ENCODE measurements around the gene PLGRKT.
"Not testable (repeated sequence)": the region's sequence is repeated elsewhere in the genome, so short reads cannot be mapped to it uniquely, and the experiment has no call there.

PLGRKT gene

DNA sequence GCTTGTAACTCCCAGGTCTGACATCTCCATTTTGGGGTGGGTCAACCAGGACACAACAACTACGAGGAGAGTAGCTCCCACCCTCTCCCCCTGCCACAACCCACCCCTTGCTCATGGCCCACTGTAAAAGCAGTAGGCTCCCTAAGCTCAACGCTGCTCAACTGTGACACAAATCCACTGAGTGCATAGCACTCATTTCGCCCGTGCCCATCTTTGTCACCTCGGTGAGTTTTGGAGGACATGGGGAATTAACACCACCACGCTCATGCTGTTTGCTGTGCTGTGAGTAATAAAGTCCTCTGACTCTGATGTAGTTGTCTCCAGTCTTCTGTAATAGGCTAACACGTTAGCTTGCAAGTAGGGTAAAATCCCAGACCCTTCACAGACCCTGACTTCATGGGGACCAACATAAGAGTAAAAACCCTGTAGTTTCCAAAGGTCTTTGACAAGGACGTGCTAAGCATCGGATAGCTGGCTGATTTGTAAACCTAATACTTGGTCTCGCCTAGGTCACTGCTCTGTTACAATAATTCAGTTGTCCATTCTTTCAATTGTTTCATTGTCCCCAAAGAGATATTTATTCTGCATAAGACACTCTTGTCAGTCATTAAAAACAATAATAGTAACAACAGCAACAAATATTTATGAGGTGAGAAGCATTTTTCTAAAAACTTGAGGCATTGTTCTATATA, 7.7 kb downstream of the PLGRKT start:
- no peak for DNase-seq

DNA sequence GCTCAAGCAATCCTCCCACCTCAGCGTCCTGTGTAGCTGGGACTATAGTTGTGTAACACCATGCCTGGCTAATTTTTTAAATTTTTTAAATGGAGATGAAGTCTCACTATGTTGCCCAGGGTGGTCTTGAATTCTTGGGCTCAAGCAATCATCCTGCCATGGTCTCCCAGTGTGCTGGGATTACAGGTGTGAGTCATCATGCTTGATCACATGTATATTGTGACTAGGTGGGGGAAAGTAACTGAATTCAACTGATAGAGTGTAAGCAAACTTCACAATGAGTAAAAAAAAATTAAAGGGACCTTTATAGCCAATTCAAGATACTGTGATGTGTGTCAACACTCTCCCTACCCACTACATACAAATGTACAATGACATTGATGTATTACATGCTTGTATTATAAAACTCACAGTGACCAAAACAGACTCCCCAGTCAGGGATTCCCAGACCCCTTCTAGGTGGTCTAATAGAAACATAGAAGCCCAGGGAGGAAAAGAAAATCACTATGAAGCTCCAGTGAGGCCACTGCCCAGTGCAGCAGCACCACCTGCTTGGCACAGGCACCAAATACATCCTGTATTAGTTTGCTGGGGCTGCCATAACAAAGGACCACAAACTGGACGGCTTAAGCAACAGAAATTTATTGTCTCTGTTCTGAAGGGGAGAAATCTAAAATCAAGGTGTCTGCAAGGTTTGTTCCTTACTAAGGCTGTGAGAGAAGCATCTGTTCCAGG, 8.8 kb downstream of the PLGRKT start:
- DNase-seq, result no peak

DNA sequence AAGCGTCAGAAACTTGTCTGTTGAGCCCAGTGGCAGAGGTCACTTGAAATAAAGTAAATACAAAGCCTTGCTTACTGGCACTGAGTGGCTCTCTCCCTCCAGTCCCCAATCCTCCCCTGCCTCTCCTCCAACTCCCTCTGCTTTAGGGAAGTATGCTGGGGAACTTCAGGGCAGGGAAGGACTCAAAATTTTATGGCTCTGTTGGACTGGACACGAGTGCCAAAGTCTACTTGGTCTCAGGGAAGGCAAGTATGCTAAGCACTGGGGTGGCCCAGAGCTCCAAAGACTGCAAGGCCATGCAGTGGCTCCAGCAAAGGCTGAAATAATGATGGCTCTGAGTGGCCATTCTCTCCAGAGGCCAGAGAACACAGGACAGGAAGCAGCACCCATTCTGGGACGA, 9.6 kb downstream of the PLGRKT start:
- DNase-seq, result no peak

DNA sequence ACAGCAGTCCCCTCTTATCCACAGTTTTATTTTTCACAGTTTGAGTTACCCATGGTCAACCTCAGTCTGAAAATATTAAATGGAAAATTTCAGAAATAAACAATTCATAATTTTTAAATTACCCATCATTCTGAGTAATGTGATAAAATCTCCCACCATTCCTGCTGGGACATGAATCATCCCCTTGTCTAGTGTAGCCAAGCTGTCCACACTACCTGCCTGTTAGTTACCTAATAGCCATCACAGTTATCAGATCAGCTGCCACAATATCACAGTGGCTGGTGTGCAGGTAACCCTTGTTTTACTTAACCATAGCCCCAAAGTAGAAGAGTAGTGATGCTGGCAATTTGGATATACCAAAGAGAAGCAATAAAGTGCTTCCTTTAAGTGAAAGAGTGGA, 10.7 kb downstream of the PLGRKT start:
- no peak for DNase-seq

DNA sequence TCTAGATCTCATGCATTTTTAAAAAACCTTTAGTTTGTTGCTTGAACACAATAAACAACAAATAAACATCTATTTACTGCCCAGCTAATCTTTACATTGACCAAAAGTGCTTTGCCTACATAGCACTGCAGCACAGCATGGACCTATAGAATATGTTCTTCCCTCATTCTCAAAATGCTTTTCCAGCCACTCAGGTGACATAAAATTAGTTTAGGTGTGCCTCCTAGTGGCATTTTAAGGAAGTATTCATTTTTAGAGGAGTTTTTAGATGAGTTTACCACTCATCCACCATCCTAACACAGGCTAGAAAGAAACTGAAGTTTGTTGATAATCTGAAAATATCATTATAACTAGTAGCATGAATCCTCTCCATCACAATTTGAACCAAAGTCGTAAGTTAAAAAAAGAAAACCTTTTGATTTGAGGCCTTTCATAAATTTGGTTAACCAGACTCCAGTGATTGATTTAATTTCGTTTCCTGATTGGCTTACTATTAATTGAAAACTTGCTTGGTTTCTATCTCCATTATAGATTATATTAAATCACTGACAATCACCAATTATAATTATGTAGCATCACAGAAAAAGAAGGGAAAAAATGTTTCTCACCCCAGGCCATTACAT, 12.6 kb downstream of the PLGRKT start:
- no peak for DNase-seq

DNA sequence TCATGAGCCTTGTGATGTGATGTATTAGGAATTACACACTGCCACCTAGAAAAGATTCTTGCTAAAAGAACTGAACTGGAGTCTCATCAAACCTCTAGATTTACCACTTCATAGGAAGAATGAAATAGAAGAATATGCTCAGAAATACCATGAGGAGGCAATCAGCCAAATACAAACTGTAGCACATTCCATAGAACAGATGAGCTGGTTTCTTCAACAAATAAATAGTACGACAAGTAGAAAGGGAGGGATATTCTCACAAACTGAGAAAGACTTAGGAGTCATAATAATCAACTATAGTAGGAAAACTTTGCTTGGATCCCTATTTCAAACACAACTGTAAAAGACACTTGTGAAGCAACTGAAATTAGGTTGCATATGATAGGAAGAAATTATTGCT, 15.4 kb downstream of the PLGRKT start:
- DNase-seq, result no peak

DNA sequence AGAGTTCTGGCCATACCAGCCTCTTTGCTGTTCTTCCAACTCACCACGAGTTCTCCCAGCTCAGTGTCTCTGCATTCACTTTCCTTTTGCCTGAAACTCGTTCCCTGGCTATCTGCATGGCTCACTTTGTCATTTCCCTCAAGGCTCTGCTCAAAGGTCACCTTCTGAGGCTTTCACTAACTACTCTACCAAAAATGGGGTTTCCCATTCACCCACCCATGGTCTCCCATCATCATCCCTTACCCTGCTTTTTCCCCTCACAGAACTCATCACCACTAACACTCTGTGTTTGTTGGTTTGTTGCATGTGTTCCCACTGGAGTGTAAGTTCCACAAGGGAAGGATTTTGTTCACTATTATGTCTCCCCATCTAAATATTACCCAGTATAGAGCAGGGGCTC, 16.6 kb downstream of the PLGRKT start:
- DNase-seq, result no peak

DNA sequence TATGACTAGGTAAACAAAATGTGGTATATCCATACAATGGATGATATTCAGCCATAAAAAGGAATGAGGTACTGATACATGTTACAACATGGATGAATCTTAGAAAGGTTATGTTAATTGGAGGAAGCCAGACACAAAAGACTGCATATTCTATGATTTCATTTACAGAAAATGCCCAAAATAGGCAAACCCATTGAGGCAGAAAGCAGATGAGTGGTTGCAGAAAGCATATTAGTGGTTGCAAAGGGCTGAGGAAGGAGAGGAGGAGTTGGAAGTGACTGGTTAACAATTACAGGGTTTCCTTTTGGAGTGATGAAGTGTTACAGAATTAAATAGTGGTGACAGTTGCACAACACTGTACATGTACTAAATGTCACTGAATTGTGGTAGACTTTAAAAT, 17.7 kb downstream of the PLGRKT start:
- no peak for DNase-seq

DNA sequence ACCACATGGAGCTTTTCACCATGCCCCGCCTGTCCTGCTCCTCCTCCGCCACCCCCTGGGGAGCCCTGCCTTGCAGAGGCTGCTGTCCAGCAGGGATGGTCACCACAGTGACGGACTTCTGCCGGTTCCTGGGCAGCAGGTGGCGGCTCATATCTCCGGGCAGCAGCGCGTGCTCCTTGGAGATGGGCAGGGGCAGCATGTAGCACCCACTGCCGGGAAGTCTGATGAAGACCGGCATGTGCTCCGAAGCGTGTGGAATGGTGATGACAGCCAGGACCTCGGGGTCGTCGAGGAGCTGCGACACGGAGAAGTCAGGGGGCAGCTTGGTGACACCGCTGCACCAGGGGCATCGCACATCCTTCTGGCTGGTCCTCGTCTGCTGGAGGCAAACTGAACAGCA, 19.2 kb downstream of the PLGRKT start:
- DNase-seq, result no peak

DNA sequence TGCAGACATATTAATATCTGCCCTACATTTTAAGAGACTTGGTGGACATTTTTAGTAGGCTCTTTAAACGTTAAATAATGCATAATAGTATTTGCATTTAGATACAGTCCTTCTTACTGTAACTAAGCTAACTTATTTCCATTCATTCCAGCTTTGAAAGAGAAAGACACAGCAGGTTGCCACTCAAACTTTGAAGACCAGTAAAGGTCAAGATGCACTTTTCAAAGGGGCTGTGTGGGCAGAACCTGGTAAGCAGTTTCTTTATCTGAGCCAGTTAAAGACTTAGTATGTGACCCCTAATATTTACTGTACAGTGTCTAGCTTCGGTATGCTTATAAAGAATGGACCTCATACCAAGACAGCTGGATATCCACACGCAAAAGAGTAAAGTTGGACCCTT, 20.8 kb downstream of the PLGRKT start:
- DNase-seq, result no peak

DNA sequence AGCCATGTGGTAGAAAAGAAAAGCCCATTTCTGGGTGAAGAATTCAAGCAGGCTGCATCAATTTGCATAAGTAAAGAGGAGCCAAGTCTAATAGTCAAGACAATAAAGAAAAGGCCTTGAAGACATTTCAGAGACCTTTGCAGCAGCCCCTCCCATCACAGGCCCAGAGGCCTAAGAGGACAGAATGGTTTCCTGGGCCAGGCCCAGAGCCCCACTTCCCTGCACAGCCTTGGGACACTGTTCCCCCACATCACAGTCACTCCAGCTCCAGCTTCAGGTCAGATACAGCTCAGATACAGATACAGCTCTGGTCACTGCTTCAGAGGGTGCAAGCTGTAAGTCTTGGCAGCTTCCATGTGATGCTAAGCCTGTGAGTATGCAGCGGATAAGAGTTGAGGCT, 29.1 kb downstream of the PLGRKT start:
- no peak for DNase-seq

DNA sequence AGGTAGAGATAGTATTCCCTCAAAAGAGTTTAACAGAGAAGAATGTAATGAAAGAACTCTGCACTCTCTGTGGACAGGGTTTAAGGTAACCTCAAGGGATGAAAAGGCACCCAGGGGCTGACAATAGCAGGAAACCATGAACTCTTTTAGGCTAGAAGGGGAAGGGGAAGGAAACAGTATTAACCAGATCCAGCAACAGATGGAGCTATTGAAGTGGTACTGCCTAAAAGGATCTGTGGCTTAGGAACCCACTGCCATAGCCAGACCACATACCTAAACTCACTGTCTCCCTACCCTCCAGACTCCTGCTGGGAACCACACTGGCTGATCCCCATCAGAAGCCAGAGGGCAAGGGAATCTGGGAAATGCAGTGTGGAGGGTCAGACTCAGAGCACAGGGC, 35.5 kb downstream of the PLGRKT start:
- DNase-seq, result no peak

DNA sequence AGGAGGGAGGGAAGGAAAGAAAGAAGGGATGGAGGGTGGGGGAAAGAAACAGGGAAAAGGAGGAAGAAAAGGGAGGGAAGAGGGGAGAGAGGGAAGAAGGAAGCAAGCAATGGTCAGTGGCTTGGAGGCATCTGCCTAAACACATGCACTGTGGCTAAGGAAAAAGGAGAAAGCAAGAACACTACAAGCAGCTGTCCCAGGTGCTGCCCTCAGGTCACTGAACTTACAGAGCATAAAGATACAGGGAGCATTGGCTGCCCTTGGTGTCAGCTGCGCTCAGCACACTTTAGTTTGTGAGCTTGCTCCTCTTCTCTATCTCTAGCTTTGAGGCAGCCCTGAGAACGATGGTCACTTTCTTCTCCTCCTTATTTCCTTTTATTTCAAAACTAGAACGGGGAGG, 40.2 kb downstream of the PLGRKT start:
- DNase-seq, result not testable (repeated sequence)

DNA sequence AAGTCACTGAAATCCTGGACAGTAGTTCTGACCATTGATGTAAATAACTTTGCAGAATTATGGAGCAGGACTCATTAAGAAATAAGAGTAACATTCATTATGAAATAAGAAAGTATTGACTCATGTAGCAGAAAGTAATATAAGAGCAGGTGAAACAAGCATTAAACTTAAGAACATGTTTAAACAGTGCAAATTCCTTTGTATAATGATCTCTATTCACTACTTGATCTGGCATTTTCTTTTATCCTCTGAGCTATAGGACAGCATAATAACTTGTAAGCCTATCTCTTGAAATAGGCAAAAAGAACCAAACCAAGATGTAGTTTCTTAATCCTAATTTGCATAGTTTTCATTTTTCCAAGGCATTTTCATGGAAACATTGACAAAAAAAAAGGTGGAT, 42.3 kb downstream of the PLGRKT start:
- no peak for DNase-seq

DNA sequence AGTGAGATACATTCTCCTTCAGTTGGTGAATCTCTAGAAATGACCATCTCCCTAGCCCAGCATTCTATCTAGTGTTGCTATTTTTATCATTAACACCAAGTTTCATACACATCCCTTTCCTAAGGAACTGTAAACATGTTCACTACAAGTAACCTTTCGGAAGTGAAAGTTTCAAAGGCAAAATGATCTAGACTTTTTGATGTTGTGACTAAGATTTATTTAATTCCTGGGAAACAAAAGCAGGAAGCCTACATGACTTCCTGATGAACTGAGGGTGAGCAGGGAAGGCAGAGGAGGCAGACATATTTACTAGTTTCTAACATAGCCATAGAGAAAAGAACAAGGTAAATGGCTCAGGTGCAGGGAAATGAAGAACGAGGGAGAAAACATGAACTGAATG, 43.7 kb downstream of the PLGRKT start:
- not testable (repeated sequence) for DNase-seq

DNA sequence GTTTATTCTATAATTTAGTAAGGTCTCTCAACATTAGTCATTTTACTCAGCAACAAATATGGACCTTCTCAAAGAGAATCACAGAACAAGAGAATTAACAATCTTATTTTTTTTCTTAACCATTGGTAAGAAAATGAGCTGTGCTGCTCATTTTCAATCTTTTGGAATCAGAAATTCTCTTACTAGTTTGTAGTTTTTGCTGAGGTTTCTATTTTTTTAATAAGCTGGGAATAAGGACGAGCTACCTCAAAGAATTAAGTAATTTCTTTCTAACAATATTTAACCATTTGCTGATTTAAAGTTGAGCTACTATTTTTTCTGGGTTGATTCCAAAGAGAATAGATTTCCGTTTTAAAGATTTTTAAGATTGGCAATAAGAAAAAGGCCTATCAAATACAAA, 44.2 kb downstream of the PLGRKT start:
- no peak for DNase-seq

DNA sequence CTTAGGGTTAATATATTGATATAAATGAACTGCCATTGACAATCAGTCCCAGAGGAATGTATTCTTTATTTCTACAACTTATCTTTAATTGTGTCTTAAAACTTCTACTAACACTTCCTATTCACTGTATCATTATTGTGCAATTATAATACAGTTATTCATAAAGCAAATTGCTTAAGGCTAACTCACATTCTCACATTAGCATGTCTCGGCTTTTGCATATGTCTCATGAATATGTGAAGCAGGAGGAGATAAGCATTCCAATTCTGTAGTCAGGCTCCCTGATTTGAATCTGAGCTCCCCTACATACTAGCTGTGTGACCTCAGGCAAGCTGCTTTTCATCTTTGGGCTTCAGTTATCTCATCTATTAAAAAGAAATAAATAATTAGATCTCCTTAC, 45.4 kb downstream of the PLGRKT start:
- no peak for DNase-seq

DNA sequence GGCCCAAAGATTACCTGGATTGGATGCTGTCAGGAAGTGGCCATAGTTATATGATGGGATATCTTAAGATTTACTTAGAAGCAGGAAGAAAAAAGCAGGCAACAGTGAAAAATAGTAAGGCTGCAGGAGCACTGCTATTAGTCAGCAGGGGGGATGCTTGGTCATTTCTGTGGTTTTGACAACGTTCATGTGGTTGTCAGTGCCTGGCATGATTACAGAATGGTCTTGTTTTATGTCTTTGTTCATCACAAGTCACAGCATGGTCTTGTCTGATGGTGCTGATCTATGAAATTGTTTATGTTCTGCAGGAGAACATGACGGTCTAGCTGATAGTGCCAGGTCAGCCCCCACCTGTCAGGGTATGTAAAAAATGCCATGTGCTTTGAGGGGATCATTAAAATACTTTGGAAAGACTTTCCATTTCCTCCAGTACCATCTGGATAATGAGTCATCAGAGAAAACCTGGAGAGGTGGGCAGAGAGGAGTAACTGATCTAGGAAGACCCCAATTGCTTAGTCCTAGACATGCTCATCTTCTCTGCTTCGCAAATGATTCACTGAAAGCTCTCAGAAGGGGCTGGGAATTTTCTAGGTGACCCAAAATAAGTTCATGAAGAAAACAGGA, 48.5 kb downstream of the PLGRKT start:
- DNase-seq, result peak; percentile 20 to 32

DNA sequence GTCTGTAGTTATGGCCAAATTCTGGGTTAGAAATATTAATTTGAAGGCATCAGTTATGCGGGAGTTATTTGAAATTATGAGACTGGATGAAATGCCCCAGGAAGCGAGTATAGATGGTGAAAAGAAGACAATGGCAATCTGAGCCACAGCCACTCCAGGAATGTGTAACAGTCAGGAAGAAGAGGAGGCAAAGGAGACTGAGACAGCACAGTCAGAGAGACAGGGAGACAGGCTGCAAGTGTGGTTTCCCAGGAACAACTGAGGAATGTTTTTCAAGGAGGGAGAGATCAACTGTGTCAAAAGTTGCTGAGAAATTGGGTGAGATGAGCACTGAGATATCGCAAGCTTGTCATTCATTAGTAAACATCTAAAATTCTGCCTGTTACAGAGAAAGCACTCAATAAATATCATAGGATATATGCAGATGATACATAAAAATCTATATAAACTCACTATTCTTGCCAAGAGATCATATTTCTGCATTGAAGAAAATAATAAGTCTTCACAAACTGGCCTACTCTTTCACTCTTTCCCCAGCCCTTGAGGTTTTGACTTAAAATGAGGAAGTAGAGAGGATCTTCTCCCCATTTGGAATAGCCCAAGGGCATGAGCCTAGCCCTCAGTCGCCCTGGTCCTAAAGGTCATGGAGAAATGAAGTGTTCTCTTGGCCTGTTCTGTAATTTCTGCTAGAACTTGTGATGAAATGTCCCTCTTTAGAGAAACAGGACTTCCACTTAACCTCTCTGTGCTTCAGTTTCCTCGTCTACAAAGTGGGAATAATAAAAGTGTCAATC, 49.5 kb downstream of the PLGRKT start:
- peak; percentile 62 to 67 for DNase-seq

DNA sequence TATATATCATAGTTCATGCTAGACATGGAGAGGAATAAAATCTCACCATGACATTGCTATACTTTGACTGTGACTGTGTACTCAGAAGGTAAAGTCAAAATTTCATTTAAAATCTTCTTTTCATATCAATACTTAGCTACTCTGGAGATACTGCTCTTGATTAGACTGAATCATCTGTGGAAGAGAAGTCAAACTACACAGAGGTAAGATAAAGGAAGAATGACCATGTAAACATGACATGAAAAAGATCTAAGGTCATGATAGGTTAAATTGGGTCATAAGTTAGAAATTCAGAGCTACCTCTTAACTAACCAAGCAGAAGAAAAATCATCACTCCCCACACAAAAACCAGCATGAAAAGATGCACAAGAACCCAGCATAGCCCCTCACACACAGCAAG, 53.3 kb downstream of the PLGRKT start:
- no peak for DNase-seq

DNA sequence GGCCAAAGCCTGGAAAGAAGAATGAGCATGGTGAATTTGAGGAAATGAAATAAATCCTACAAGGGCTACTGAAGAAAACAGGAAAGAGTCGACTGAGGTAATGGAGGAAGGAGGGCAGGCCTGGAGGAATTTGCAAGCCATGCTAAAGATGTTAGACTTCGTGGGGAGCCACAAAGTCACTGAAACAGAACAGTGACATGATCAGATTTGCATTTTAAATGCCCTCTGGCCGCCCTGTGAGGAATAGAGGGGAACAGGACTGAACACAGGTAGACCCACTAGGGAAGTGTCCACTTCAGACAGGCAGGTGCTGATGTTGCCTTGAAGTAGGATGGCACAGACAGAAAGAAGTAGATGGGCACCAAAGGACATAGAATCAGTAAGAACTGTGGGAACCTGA, 55.2 kb downstream of the PLGRKT start:
- DNase-seq, result no peak

DNA sequence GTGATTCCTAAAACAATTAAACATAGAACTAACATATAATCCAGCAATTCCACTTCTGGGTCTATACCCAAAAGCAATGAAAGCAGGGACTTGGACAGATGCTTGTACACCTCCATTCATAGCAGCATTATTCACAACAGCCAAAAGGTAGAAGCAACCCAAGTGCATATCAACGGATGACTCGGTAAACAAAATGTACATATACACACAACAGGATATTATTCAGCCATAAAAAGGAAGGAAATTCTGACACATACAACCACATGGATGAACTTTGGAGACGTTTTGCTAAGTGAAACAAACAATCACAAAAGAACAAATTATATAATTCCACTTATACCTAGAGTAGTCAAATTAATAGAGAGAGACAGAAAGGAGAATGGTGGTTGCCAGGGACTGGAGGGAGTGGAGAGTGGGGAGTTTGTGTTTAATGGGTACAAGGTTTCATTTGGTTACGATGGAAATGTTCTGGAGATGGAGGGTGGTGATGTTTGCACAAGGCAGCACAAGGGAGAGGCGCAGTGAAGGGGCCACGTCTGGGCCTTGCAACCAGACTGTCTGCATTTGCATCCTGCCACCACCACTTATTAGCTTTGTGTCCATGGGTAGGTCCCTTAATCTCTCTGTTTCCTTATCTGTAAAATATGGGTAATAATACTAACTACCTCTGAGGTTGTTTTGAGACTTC, 61.8 kb downstream of the PLGRKT start:
- no peak for DNase-seq

Measured in inflammatory macrophage (primary cell).